GM21390 (cell line): ENCODE measurements around the gene MCRIP1.
A peak's percentile ranks its signal among the peaks of the same experiment; 100 is the strongest.
"Not testable (repeated sequence)": the region's sequence is repeated elsewhere in the genome, so short reads cannot be mapped to it uniquely, and the experiment has no call there.

Experiments used
- ATAC-seq: cut with Tn5 transposase; IDR thresholded peaks from one replicate; pipeline ENCODE4 v1.9.1; 2021; ENCODE audit not compliant: unreplicated experiment

MCRIP1 gene

DNA sequence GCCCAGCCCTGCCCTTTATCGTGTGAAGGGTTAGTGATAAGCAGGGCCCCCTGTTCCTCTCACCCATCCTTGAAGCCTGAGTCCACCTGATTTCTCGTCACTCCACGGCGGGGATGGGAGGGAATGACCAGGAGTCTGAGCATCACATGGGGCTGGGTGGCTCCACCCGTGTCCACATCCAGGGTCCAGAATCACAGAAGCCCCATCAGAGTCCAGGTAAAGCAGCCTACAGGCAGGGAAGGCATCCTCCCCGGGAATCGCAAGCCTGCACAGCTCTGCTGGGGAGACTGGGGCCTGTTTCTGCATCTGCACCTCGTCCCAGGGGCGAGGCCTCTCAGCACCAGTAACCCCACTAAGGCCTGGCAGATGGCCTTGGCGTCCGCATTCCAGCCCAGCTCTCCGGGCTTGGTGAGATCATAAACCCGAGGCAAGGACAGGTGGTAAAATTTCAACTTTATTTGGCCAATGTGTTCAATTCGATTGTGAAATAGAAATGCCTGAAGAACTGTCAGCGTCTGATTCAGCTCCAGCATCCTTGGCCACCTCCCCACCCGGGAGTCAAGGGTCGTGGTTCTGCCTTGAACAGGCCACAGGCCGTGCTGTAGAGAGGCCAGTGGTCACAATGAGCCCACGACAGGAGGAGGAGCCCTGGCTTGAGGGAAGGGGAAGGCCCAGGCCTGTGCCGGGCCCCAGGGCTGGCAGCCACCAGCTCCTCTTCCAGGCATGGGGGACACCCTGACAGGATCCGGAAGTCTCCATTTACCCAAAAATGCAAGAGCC, 9.8 kb upstream of the MCRIP1 start:
- no peak for ATAC-seq

DNA sequence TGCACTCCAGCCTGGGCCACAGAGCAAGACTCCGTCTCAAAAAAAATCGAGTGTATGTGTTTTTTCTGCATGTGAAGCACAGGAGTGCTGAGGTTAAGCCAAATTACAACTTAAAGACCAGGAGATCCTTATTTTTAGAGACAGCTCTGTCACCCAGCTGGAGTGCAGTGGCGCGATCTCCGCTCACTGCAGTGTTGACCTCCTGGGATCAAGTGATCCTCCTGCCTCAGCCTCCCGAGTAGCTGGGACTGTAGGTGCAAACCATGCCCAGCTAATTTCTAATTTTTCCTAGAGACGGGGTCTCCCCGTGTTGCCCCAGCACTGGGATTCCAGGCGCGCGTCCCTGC, 9.3 kb upstream of the MCRIP1 start:
- no peak for ATAC-seq

DNA sequence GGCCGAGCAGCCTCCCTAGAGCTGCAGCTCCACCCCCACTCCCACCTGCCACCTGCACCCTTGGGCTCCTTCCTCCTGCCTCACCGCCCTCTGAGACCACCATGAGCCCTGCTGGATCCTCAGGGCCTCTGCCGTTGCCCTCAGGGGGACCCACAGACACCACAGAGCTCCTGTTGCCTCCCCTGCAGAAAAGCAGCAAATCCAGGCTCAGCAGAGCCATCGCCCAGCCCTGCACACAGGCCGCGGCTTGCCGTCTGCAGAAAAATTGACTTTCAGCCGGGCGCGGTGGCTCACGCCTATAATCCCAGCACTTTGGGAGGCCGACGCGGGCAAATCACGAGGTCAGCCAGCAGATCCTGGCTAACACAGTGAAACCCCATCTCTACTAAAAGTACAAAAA, 8.8 kb upstream of the MCRIP1 start:
- no peak for ATAC-seq

DNA sequence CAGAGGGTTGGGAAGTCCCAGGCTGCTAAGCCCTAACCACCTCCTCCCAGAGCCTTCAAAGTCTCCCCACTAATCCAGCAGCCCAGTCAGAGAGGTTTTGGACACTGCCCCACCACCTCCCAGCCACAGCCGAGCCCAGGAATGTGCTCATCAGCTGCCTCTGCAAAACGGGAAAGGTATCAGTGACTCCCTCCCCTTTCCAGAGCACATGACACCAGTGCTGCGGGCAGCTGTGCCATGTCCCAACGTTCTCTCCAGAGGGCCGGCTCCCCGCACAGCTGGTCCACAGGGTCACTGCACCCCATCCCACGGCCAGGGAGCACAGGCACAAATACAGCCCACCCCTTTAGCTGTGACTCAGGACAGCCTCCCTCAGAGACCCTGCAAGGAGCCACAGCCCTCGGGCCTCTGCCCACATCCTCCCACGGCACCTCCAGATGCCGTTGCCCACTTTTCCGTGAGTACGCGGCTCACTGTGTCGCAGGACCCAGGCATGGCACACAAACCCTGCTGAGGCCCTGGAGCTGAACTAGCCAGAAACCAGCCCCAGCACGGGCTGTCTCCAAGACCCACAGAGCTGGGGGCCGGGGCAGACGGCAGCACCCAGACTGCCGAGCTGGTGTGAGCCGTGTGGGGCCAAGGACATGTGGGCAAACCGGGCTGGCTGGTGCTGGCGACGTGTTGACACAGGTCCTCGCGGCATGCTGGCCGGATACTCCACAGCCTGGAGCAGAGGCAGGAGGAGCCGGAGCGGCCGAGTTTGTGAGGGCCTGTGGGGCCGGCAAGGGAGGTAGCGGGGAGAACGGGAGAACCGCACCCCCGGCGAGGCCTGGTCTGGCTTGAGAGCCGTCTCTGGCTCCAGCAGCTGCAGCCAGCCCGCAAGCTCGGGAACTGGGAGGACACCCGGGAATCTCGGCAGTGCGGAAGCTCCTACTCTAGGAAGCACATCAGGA, 8.0 kb upstream of the MCRIP1 start:
- ATAC-seq = no peak

DNA sequence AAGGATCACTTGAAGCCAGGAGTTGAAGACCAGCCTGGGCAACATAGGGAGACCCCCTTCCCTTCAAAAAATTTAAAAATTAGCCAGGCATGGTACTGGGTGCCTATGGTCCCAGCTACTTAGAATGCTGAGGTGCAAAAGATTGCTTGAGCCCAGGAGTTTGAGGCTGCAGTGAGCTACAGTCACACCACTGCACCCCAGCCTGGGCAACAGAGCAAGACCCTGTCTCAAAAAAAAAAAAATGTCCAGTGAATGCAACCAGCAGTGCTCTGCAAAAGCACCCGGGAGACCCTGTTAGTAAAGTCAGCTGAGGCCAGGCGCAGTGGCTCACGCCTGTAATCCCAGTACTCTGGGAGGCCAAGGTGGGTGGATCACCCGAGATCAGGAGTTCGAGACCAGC, 7.0 kb upstream of the MCRIP1 start:
- ATAC-seq = not testable (repeated sequence)

DNA sequence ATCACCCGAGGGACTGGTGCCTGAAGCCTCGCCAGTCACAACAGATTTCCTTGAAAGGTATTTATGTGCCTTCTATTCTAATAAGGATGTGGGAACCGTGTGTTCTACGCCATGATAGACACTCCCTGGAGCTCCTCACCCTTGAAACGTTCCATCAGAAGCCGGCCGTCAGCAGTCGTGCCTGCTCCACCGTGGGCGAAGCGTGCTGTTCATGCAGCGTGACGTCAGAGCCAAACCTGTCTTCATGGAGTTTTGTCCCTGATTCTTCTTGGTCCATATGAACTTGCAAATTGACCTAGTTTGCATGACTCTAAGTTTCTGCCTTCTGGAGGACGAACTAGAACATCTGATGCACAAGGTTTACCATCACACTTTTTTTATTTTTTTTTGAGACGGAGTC, 6.2 kb upstream of the MCRIP1 start:
- no peak for ATAC-seq

DNA sequence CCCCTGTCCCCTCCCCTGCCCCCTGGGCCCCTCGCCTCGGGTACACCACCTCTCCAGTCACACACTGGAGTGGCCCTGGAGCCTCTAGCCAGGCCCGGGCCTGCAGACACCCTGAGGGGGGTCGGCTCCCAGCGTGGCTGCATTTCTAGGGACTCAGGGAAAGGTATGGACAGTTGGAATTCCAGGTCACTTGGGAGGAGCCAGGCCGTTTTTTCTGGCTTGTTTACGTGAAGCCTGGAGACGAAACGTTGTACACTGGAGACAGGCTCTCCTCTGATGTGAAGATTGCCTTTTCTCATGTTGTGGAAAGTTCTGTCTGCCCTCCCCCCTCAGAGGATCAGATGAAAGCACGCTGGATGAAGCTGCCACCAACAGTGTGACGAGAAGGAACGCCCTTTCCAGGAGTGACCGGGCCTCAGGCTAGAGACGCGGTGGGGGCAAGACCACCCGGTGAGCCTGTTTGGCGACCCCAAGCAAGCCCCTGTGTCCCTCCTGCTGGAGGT, 5.7 kb upstream of the MCRIP1 start:
- no peak for ATAC-seq

DNA sequence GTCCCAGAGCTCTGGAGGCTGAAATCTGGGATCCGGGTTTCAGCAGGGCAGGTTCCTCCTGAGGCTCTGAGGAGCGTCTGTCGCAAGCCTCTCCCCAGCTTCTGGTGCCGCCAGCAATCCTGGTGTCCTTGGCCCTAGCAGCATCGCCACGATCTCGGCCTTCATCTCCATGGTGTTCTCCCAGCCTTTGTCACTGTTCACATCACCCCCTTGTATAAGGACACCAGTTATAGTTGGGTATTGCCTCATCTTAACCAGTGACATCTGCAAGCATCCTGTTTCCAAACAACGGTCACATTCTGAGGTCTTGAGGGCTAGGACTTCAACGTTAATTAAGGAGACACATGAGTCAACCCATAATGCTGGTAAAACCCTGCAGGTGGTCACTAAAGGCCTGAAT, 4.5 kb upstream of the MCRIP1 start:
- ATAC-seq = no peak

DNA sequence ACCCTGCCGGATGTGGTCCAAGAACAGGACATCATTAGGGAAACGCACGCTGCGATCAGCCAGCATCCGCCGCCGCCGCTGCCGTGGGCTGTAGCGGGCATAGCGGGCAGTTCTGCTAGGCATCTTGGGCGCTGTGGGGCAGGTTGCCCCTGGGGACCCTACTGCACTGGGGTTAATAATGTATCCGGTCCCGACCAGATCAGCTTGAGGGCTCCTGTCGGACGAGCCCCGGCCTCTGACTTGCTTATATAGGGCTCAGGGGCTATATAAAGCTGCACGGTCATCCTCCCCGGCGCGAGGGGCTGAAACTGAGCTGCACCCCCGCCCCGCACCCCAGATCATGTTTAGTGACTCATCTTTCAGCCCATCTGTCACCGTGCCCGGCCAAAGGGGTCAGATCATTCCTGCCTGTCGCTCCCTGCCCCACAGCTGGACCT, 1.8 kb upstream of the MCRIP1 start, which contains the start of gene PPP1R27:
Gene PPP1R27, minus strand, starts transcription at position 220 of the 437 bp plus-strand sequence. Its CDS starts 97 bp downstream, at position 123.
- ATAC-seq = no peak

DNA sequence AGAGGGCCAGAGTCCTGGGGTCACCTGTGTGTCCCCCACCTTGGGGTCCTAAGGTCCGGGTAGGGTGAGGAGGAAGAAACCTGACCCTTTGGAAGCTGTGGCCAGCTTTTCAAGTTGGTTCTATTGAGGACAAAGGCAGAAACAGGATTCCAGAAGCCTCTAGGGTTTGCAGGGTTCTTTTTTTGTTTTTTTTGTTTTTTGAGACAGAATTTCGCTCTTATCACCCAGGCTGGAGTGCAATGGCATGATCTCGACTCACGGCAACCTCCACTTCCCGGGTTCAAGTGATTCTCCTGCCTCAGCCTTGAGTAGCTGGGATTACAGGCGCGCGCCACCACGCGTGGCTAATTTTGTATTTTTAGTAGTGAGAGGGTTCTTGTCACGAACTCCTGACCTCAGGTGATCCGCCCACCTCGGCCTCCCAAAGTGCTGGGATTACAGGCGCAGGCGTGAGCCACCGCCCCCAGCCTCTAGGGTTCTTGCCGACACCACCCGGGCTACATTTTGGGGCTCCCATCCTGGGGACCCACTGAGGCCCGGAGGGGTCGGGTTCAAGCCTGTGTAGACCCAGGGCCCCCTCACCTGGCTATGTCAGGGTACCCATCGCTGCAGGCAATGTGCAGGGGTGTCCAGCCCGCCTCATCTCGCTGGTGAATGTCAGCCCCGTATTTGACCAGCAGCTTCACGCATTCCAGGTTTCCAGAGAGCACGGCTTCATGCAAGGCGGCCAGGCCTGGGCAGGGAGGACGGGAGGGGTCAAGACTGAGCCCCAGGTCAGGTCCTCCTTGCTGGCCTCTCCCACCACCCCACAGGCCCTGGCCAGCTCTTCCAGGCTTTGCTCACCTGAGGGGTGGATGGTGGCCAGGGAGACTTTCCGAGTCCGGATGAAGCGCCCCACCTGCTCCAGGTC, 1.1 kb upstream of the MCRIP1 start:
- ATAC-seq = no peak

DNA sequence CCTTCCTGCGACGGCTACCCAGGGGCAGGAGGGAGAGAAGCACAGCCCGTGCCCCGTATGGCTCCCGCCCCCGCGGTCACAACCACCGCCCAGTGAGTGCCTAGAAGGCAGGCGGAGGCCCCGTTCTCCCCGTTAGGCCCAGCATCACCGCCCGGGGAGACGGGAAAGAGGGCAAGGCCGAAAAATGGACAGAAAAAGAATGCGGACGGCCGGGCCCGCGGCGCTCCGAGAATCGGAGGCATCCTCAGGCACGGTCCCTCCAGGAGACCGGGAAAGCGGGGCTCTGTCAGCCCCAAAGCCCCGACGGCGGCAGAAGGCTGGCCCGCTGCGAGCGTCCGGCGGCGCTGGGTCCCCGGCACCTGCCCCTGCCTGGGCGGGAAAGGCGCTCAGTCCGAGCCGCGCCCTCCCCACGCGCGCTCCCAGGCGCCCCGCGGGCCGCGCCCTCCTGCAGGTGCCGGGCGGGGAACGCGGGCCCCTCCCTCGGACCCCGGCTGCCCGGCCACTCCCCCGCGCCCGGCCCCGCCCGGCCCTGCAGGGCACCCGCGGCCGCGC, 407 bp downstream of the MCRIP1 start:
- ATAC-seq = peak; percentile 65

DNA sequence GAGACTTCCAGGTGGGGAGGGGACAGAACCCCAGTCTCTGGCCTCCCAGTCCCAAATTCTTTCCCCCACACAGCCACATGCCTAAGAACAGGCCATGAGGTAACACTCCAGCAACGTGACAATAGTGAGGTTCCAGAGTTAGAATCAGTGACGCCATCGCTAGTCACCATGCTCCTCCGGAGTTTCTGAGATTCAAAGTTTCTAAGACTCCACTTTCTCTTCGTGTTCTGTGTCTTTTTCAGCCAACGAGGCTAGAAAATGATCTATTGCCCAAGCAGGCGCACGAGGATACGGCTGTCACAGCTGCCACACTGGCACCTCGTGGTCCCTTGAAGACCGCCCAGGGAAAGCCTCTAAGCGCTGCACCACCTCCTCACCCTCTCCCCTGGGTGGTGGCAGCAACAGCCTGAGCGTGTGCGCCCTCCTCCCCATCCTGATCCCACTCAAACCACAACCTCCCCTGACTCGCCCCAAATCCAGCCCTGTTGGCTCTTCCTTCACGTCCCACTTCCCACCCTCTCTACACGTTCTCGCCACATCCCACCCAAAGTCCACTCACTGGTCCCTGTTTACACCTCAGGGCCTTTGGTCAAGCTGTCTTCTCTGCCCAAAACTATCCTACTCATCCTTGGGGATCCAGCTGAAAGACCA, 1.0 kb downstream of the MCRIP1 start:
- peak; percentile 2 for ATAC-seq

DNA sequence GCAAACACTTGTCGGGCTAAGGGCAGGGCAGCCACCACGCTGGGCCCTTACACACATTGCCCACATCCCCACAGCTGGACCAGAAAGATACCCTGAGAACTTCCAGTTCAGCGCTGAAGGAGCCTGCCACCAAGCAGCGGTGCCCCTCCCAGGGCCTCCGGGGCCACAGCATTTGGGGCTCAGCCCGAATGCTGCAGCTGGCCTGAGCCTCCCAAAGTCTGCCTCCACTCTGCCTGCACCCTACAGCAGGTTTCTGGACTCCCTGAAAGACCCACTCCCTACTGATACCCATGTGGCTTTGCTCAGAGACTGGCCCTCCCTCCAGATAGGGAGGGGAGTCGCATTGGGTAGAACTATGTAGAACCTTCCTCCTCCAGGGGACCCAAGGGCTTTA, 1.5 kb downstream of the MCRIP1 start:
- no peak for ATAC-seq

DNA sequence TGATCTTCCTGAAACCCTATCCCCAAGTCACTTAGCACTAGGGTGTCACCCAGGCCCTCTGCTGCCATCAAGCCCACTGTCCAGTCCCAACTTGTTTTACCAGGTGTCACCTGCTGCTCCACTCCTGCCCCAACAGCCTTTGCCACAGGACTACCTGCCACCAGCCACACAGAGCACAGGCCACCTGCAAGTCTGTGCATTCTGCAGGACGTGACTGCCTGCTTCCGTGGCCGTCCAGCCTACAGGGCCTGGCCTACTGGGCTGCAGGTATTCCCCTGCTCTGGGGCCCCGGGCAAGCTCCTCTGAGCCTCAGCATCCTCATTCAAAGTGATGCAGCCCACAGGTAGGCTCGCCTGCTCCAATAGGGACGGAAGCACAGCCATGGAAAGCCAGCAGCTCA, 3.2 kb downstream of the MCRIP1 start:
- ATAC-seq = no peak

DNA sequence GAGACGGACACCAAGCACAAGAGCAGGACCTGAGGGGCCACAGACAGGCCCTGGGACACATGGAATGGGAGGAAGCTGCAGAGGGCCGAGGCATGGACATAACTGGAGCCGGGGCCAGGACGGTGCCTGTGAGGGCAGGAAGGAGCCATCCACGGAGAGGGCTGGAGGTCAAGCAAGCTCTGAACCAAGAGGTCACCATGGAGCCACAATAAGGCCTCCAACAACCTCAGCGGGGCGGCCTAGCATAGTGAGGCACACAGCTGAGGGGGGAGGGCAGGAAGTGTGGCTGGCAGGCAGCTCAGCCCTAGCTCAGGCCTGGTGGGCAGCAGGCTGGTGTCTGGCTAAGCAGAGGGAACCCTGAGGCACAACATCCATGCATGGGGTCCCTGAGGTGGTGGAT, 4.4 kb downstream of the MCRIP1 start:
- no peak for ATAC-seq

DNA sequence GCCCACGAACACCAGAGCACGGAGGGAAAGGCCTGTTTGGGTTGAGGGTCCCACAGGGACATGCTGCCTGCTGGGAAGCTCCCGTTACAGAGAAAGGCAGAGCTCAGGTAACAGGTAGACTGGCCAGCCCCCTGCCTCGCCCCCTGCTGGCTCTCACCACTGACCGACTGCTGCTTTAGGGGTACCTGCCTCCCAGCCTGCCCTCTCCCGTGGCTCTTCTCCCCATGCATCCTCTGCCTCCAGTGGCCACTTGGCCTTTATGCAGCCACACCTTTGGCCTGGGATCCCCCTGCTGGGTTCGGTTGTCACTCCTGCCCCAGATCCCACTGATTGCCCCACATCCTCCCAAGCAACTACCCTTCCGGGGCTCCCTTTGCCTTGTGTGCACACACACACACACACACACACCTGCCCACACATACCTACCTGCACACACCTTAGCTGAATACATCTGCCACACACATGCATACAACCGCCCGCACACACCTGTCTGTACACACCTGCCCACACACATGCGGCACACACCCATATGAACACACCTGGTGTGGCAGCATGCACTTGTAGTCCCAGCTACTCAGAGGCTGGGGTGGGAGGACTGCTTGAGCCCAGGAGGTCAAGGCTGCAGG, 7.1 kb downstream of the MCRIP1 start:
- ATAC-seq = no peak

DNA sequence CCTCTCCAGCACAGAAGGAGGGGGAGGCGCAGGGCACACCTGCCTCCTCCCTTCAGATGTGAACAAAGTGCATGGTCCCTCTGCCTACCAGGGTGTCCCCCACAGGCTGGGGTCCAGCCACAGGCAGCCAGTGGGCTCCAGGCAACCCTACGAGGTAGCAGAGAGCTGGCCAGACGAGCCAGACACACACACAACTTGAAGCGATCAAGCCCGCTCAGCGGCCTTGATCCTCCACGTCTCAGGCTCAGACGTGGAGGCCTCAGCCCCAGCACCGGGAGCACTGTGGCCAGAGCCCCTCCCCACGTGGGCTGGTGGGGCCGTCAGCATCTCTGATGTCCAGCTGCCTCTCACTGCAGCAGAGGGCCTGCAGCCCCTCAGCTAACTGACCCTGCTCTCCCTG, 8.5 kb downstream of the MCRIP1 start:
- no peak for ATAC-seq

DNA sequence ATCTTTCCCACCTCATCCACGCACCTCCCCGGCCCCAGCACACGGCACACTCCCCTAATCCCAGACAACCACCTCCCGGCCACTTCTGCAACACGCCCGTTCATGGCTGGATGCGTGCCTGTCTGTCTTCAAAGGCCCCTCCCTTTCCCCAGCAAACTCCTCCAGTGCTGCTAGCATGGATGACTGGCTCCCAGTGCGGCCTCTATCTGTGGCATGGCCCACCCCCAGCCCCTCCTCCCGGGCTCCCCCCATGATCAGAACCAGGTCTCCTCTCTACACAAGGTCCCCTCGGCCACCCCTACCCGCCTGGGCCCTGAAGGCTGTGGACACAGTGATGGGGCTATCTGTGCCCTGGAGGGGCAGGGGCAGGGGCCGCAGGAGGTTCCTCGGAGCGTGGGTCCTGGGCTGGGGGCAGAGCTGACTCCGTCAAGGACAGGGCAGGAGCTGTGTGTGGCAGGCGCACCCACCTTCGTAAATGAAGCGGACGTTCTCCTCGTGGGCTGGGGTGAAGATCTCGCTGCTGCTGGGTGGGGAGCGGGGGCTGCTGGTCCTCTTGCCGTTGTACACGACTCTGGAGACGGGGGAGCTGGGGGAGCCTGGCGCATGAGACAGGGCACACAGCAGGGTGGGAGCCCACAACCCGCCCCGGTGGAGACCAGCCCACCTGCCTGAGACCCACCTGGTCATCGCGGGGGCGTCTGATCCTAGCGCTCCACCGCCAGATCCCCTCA, 9.1 kb downstream of the MCRIP1 start:
- ATAC-seq = no peak
